COLO668 (cell line): ENCODE measurements around the gene OR2H2.

Experiments
- DNase-seq: peaks from one replicate; lab custom pipeline; 2025; ENCODE audit not compliant: unreplicated experiment; lab: John Stamatoyannopoulos, UW

Gene OR2H2

DNA sequence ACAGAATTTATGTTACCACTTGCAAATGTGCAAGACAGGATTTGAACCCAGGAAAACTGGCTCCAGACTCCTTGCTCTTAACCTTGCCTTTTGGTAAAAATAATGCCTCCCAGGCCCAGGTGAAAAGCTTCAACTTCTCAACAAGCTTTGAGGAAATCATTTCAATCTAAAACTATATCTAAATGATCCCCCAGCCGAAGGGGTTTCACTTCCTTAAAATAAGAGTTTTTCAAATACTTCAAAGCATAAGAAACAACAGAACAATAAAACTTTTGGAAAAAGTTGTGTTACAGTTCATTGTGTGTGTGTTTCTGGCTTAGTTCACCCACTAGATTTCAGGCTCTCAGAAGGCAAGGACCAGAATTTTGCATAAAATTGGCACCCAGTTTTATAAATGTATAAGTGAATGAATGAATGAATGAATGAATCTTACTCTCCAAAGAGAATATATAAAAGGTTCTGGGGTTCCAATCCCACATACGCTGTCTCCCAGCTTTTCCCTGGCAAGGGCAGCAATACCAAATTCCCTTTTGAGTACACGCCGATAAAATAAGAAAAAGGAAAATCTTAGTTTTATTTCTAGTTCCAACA is 5.4 kb downstream of the OR2H2 start:
- no peak for DNase-seq

- DNase-seq, result no peak
Observed at GRCh38 chr6:29591677-29592076, 6.8 kb downstream of the OR2H2 start.

- no peak for DNase-seq
Observed at GRCh38 chr6:29593199-29593855, 8.4 kb downstream of the OR2H2 start.

DNA sequence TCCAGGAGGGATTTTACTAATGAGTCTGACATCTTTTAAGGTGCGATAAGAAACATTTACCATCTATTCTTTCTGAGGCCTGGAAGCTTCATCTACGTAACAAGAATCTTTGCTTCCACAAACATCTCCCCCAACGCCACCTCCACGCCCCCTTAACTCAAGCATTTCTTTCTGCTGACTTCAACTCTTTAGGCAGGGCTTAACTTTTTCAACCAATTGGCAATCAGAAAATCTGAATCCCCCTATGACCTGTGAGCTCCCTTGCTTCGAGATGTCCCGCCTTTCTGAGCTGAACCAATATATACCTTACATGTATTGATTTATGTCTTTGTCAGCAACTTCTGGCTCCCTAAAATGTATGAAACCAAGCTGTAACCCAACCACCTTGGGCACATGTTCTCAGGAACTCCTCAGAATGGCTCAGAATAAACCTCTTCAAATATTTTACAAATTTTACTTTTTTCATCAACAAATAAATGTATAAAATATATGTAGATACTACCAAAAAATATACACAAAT is 11.5 kb downstream of the OR2H2 start:
- no peak for DNase-seq

GRCh38 chr6:29597184-29597583 is 12.3 kb downstream of the OR2H2 start:
- DNase-seq, result no peak

- DNase-seq, result no peak
Observed at GRCh38 chr6:29598172-29598747, 13.3 kb downstream of the OR2H2 start.

DNA sequence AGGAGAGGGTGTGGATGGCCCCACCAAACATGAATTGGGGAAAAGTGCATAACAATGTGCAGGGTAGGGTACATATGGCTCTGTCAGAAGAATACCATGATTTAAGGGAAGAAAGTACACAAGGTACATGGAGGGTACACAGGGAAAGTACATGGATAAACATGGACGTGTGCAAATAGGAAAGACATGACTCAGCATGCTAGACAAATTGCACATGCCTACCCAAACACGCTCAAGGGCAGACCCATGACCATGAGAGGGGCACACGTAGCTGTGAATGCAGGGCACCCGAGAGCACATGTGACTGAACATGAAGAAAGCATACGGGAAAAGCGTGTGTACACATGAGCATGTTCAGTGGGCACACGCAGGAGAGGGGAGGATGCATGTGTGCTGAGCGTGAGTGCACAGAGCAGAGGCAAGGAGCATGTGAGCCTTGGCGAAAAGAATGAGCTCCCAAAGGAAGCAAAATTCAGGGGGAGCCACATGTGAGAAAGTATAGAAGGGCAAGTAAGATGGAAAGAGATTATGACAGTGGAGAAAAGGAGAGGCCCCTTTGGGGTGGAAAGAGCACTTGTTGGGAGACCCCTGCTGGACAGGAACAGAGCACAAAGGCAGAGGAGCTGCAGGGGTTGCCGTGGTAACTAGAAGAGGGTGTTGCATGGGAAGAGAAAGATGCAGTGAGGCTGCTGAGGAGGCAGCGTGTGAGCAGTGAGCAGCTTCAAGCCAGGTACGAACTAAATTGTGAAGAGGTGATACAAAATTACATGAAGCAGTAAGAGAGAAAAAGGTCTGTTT is 17.8 kb downstream of the OR2H2 start:
- no peak for DNase-seq

GRCh38 chr6:29603456-29603855 is 18.5 kb downstream of the OR2H2 start:
- DNase-seq, result no peak

GRCh38 chr6:29603930-29604329 is 19.0 kb downstream of the OR2H2 start:
- DNase-seq, result no peak

DNA sequence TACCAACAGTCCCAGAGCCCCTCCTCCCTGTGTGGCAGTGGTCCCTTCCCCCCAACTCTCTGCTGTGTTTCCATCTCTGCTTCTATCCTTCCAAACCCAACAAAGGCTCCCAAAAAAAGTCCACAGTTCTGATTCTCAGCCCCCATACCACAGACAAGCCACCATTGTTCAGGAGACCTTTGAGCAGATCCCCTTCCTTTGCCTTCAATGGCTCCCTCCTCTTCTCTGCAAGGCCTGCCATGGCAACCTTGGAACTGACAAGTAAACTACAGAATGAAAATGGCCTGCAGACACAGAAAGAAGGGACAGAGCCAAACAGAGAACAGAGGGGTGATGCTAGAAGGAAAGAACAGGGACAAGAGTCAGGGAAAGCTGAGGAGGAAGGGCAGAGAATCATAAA is 23.2 kb downstream of the OR2H2 start:
- DNase-seq, result no peak

GRCh38 chr6:29610540-29610939 is 25.6 kb downstream of the OR2H2 start:
- no peak for DNase-seq

- no peak for DNase-seq
Observed at GRCh38 chr6:29611426-29611825, 26.5 kb downstream of the OR2H2 start.

- DNase-seq, result no peak
Observed at GRCh38 chr6:29617782-29618554, 33.0 kb downstream of the OR2H2 start.

DNA sequence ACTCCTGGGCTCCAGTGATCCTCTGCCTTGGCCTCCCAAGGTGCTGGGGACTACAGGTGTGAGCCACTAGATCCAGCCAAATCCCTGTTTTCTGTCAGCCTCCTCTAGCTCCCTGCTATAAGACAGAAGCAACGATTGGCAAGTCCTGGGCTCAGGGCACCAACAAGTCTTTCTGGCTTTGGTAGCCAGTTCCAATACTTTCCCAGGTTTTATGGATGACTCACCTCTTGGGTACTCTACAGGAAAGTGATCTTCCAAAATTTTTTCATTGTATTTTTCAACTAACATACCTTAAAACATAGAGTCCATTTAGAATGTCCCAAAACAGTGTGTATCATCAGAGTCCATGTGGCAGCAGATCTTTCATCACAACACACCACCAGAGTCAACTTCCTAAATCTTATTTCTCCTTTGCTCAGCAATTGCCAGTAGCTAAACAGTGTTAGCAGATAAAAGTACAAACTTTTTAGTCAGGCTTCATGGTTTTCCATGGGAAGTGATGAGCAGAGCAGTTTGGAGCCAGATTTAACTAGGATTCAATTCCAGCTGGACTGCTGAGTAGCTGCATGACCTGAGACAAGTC is 34.7 kb downstream of the OR2H2 start:
- DNase-seq, result no peak

- DNase-seq, result no peak
Observed at GRCh38 chr6:29620630-29621029, 35.7 kb downstream of the OR2H2 start.

GRCh38 chr6:29624520-29624961 is 39.6 kb downstream of the OR2H2 start:
- DNase-seq, result no peak

DNA sequence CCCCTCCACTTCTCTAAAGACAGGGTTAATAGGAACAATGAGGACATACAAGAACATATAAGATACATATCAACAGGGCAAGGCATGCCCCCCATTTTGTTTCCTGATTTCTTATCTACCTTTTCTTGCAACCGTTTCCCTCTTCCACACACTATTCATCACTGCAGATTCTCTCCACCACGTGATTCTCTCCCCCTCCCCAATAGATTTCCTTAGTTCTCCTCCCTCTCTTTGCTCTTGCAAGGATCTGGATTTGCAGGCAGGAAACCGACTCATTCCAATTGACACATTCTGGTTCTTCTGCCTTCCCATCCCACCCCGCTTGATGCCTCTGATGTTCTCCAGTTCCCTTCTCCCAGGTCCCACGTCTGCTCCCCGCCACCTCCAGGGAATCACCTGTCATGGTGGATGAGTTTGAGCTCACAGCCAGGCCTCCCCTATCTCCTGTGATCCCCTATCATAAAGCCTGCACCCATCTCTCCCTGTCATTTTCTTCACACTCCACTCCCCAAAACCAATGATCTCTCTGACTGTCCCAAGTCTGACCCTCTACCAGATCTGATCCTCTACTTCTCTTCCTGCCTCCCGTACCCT is 40.5 kb downstream of the OR2H2 start:
- DNase-seq, result no peak

DNA sequence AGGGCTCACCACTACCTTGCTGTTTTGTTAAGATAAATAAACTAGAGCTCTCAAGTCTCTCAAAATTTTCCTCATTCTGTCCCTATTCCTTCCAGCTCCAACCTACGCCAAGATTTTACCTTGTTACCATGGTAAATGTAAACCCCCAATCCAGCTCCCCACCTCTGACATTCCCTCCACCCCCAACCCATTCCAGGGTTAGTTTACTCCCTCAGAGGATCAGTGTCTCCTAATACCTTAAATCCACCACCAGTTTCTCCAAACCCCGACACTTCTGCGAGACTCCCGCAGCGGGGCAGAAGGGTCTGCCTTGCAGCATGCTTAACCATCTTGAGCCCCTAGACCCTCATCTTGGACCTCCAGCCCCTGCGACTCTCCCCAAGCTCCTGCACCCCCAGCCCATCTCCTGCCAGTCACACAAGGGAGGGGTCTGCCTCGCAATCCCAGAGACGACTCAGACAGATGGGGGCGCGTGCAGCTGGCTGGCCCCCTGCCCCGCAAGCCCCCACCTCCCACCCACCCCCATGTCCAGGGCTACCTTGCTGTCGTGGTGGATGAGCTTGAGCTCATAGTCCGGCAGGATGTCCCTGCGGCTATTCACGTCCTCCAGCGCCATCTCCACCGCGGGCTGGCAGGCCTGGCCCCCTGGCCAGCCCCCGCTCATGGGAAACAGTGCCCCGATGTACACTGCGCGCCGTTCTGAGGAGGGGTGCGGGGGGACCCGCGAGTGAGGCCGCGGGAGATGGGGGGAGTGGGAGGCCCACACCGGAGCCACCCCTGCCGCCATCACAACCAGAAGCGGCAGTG is 42.2 kb downstream of the OR2H2 start:
- DNase-seq, result no peak

- no peak for DNase-seq
Observed at GRCh38 chr6:29627755-29628418, 43.0 kb downstream of the OR2H2 start.
